CD14-positive monocyte (primary cell): ENCODE results near the gene RHEB. TPM values are rescaled to one million over a fixed set of nuclear protein-coding genes. Genes with fewer than 3 reads are reported as not detected.

ENCODE experiments used
- DNase-seq, 3 donors: peaks; one replicate each; pipeline ENCODE4 v3.0.0-alpha.2; 2011 to 2022
- H2AFZ ChIP-seq: 2 replicates; pipeline ENCODE4 v1.6.0; 2012; ENCODE audit warnings: mild to moderate bottlenecking, low read depth, low read length, inconsistent platforms; ENCODE audit not compliant: insufficient read depth, poor library complexity, severe bottlenecking
- H3K27ac ChIP-seq, 2 donors: 1 replicate in 1 of 2; 2 replicates in 1 of 2; pipeline ENCODE4 v1.5.1; 2012 to 2013; ENCODE audit warnings: low read length in 2 of 2, control low read depth in 1 of 2, inconsistent platforms in 1 of 2, low read depth in 1 of 2, mild to moderate bottlenecking in 1 of 2
- H3K27me3 ChIP-seq, 2 donors: one replicate each; pipeline versions ENCODE4 v1.6.0 to v1.6.1; 2011 to 2013; ENCODE audit warnings: low read length in 2 of 2; ENCODE audit not compliant: control insufficient read depth in 2 of 2, insufficient read depth in 2 of 2
- H3K36me3 ChIP-seq, 2 donors: replicated peaks in 1 of 2; 1 replicate in 1 of 2; 2 replicates in 1 of 2; pipeline versions ENCODE4 v1.5.1 to v1.6.1; 2012 to 2013; ENCODE audit warnings: low read length in 2 of 2, control low read depth in 1 of 2, inconsistent platforms in 1 of 2, mild to moderate bottlenecking in 1 of 2; ENCODE audit not compliant: insufficient read depth in 2 of 2, control insufficient read depth in 1 of 2
- H3K4me1 ChIP-seq, 2 donors: 1 replicate in 1 of 2; 2 replicates in 1 of 2; pipeline versions ENCODE4 v1.5.1 to v1.6.1; 2012 to 2013; ENCODE audit warnings: low read length in 2 of 2, control low read depth in 1 of 2, inconsistent platforms in 1 of 2, mild to moderate bottlenecking in 1 of 2, moderate library complexity in 1 of 2; ENCODE audit not compliant: insufficient read depth in 2 of 2, control insufficient read depth in 1 of 2
- H3K4me2 ChIP-seq: replicated peaks from 2 replicates; pipeline ENCODE3; 2012; ENCODE audit warnings: low read length, moderate library complexity, mild to moderate bottlenecking; ENCODE audit not compliant: poor library complexity, severe bottlenecking; ENCODE audit errors: extremely low read depth
- H3K4me3 ChIP-seq, 3 experiments: fragments of 200-600 bp in 1 of 3; sonication (generic) in 1 of 3; replicated peaks in 1 of 3; 1 replicate in 2 of 3; 2 replicates in 1 of 3; pipeline ENCODE4 v1.5.1; 2011 to 2013; ENCODE audit warnings: low read length in 3 of 3, mild to moderate bottlenecking in 3 of 3, control low read depth in 2 of 3, low read depth in 2 of 3, inconsistent platforms in 1 of 3, moderate library complexity in 1 of 3
- H3K79me2 ChIP-seq: 2 replicates; pipeline ENCODE4 v1.6.0; 2012; ENCODE audit warnings: mild to moderate bottlenecking, control low read depth, inconsistent platforms, low read length, moderate library complexity; ENCODE audit not compliant: insufficient read depth
- H3K9ac ChIP-seq: 2 replicates; pipeline ENCODE4 v1.6.0; 2017; ENCODE audit warnings: low read length, mild to moderate bottlenecking; ENCODE audit not compliant: insufficient read depth, poor library complexity, severe bottlenecking
- H3K9me3 ChIP-seq, 2 donors: replicated peaks in 1 of 2; 1 replicate in 1 of 2; 2 replicates in 1 of 2; pipeline versions ENCODE4 v1.5.1 to v1.6.1; 2012 to 2013; ENCODE audit warnings: low read length in 2 of 2, control low read depth in 1 of 2; ENCODE audit not compliant: control insufficient read depth in 1 of 2, insufficient read depth in 1 of 2
- H4K20me1 ChIP-seq: 2 replicates; pipeline ENCODE4 v1.6.0; 2012; ENCODE audit warnings: mild to moderate bottlenecking, low read length, control low read depth, moderate library complexity; ENCODE audit not compliant: insufficient read depth
- H3K27ac Mint-ChIP-seq, 7 donors: one replicate each; pipeline ENCODE4 v1.8.0; 2020; ENCODE audit warnings: mild to moderate bottlenecking in 7 of 7, mixed read lengths in 7 of 7, moderate library complexity in 6 of 7, inconsistent platforms in 2 of 7
- H3K27me3 Mint-ChIP-seq, 3 donors: one replicate each; pipeline ENCODE4 v1.8.0; 2021 to 2022; ENCODE audit warnings: low read depth in 3 of 3, mild to moderate bottlenecking in 3 of 3, mixed read lengths in 3 of 3, moderate library complexity in 3 of 3, inconsistent platforms in 1 of 3
- H3K36me3 Mint-ChIP-seq, 2 donors: one replicate each; pipeline ENCODE4 v1.8.0; 2020; ENCODE audit warnings: mixed read lengths in 2 of 2, inconsistent platforms in 1 of 2, mild to moderate bottlenecking in 1 of 2
- H3K4me1 Mint-ChIP-seq: one replicate; pipeline ENCODE4 v1.8.0; 2020; ENCODE audit warnings: mild to moderate bottlenecking, mixed read lengths
- H3K4me3 Mint-ChIP-seq, 2 donors: one replicate each; pipeline ENCODE4 v1.8.0; 2020; ENCODE audit warnings: mild to moderate bottlenecking in 2 of 2, mixed read lengths in 2 of 2, moderate library complexity in 1 of 2
- H3K9me3 Mint-ChIP-seq, 7 donors: one replicate each; pipeline ENCODE4 v1.8.0; 2020 to 2022; ENCODE audit warnings: mixed read lengths in 7 of 7, mild to moderate bottlenecking in 6 of 7, moderate library complexity in 6 of 7, inconsistent platforms in 2 of 7
- CTCF ChIP-seq: fragments of 200-600 bp; IDR thresholded peaks from one replicate; pipeline ENCODE4 v1.8.0; 2022; ENCODE audit warnings: antibody characterized with exemption, mild to moderate bottlenecking
- WGBS: methylation state at CpG from one replicate; pipeline ENCODE4 v1.1.5; 2013; ENCODE audit warnings: missing lambda C conversion rate; ENCODE audit not compliant: insufficient coverage; 5-methylcytosine and 5-hydroxymethylcytosine counted together
- intact Hi-C, 2 donors: fragments of 100-400 bp; cut with micrococcal nuclease; formaldehyde crosslinking; loops; one replicate each; pipeline versions ENCODE4 v1.15.0 to v1.15.1; 2023
- polyA plus RNA-seq, 3 donors: library from polyadenylated mRNA; depleted of rRNA in 1 of 3; unstranded in 2 of 3; stranded (reverse) in 1 of 3; fragments of 300-500 nt in 2 of 3; fragments of >200 nt in 1 of 3; fragmentation: Illumina TruSeq in 2 of 3; gene quantifications; 1 replicate in 2 of 3; 2 replicates in 1 of 3; pipeline ENCODE4 v1.2.3, GENCODE V29; 2012 to 2021

Gene RHEB
- polyA plus RNA-seq, 3 donors: 20.4 to 96.1 (median 95.8) TPM

GRCh38 chr7:151429560-151430331 lies 89.9 kb downstream of the RHEB start:
- Histone ChIP-seq H3K9ac (no peak overlapping the region), H3K4me3 (no peak overlapping the region), H3K36me3 (no peaks in the 10 kb centered on the region), H3K4me1 (no peaks in the 10 kb centered on the region), H3K4me2 (no peak overlapping the region), H3K27me3 (no peaks in the 10 kb centered on the region), H2AFZ (peak overlapping the region; percentile 32), H3K79me2 (no peaks in the 10 kb centered on the region), H3K9me3 (no peaks in the 10 kb centered on the region), H4K20me1 (no peaks in the 10 kb centered on the region), H3K27ac (no peak overlapping the region)
- no peak for DNase-seq
- Mint-ChIP-seq H3K4me3 (peak overlapping the region in 1 of 2 donors; percentile 52), H3K27me3 (peaks cover 0 to 7% (median 4%) of the 10 kb centered on the region in 3 donors), H3K36me3 (no peaks in the 10 kb centered on the region), H3K27ac (peak overlapping the region in 2 of 7 donors; percentile 30 to 52), H3K4me1 (peaks cover 21% of the 10 kb centered on the region), H3K9me3 (peaks cover 0 to 4% (median 0%) of the 10 kb centered on the region in 7 donors)
- TF ChIP-seq CTCF: no peak
- 3% methylated on average over 5 of the region's 10 CpGs for WGBS
- intact Hi-C loops: no loop called here

GRCh38 chr7:151429237-151429559 lies 90.5 kb downstream of the RHEB start:
- H3K79me2 ChIP-seq: no peaks in the 10 kb centered on the region
- no peak overlapping the region for H3K27ac Mint-ChIP-seq
- TF ChIP-seq CTCF: no peak
- H3K4me1 ChIP-seq: no peaks in the 10 kb centered on the region
- no peak overlapping the region for H3K4me2 ChIP-seq
- H3K27ac ChIP-seq: no peak overlapping the region
- H3K27me3 ChIP-seq: no peaks in the 10 kb centered on the region
- no peaks in the 10 kb centered on the region for H3K36me3 Mint-ChIP-seq
- peaks cover 0 to 4% (median 0%) of the 10 kb centered on the region in 7 donors for H3K9me3 Mint-ChIP-seq
- H3K4me3 ChIP-seq: no peak overlapping the region
- no peak overlapping the region for H3K9ac ChIP-seq
- no peak overlapping the region for H2AFZ ChIP-seq
- intact Hi-C loops: no loop called here
- H3K9me3 ChIP-seq: no peaks in the 10 kb centered on the region
- H4K20me1 ChIP-seq: no peaks in the 10 kb centered on the region
- peaks cover 0 to 7% (median 4%) of the 10 kb centered on the region in 3 donors for H3K27me3 Mint-ChIP-seq
- no peaks in the 10 kb centered on the region for H3K36me3 ChIP-seq
- no peak for DNase-seq
- H3K4me3 Mint-ChIP-seq: no peak overlapping the region
- peaks cover 21% of the 10 kb centered on the region for H3K4me1 Mint-ChIP-seq
- 90% methylated on average over 4 of the region's 5 CpGs for WGBS
